A549 treated with Mapracorat at 1 μM for 4 hours (cell line): Measurements from ENCODE around the gene ADM2. TPM values are rescaled to one million over a fixed set of nuclear protein-coding genes. Genes with fewer than 3 reads are reported as not detected.

ENCODE experiments used
- total RNA-seq: library from RNA; stranded (reverse); fragments of 200-300 nt; extraction: Qiagen RNA extraction; gene quantifications from 5 replicates; pipeline ENCODE4 v1.2.3, GENCODE V29; 2022

Gene ADM2
- total RNA-seq: 0.44 to 0.68 TPM (median 0.51 TPM) in 5 replicates

DNA sequence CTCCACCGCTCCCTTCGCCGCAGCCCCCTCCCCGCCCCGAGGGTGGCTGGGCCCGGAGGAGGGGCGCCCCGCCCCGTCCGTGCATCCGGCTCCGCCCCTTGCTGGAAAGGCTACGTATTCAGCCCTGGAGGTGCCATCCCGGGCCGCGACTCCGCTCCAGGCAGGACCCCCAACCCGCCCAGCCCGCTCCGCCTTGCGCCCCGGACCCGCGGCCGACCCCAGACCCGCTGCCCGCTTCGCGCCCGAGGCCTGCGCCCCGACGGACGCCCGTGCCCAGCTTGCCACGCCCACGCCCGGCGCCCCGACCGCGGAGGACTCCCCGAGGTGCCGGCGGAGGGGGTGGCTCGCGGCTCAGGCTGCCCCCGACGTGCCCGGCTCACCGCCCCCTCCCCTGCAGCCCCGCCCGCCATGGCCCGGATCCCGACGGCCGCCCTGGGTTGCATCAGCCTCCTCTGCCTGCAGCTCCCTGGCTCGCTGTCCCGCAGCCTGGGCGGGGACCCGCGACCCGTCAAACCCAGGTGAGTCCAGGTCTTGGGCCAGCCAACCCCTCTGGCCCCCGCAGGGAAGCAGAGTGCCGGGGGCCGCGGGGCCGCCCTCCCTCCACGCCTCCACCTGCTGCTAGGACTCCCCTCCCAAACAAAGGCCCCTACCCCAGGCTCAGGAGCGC is at the start of gene ADM2:
Gene ADM2 (plus strand): TSS at position 104 of the 667 bp plus-strand sequence. CDS start 305 bp downstream, at position 409.

GRCh38 chr22:50474710-50475651 is 6.4 kb upstream of the ADM2 start, which contains the start of gene SBF1:
Gene SBF1 (minus strand): TSS chr22:50475035. CDS start chr22:50474840, 195 bp downstream.

DNA sequence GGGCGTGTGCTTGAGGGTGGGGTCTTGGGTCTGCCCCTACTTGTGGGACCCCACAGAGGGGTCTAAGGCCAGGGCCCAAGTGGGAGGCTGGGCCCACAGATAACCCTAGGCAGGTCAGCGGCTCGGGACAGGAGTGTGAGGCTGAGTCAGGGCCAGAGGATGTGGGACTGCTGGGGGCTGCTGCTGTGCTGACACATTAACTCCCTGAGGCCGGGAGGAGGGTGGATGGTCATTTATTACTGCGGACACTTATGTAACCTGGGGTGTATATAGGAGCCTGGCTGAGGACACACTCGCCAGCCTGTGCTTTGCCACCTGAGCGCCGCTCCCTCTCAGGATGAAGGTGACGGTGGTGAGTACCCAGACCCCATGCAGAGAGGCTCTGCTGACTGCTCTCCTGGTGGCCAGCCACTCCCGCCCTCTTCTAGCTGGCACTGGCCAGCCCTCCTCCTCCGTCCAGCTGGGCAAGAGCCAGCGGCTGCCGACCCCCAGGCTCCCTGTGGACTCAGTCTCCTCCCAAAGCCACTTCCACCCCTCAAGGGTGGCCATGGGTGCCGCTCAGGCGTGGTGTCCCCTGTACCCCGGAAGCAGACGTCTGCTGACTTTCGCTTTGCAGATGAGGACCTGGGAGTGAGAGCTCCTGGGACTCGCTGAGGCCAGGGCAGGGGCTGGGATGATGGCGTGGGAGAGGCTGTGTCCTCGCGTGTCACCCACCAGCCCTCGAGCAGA is 5.4 kb downstream of the ADM2 start, which contains the start of gene MIOX:
Gene MIOX (plus strand): TSS at position 299 of the 729 bp plus-strand sequence. CDS start 39 bp downstream, at position 338.

DNA sequence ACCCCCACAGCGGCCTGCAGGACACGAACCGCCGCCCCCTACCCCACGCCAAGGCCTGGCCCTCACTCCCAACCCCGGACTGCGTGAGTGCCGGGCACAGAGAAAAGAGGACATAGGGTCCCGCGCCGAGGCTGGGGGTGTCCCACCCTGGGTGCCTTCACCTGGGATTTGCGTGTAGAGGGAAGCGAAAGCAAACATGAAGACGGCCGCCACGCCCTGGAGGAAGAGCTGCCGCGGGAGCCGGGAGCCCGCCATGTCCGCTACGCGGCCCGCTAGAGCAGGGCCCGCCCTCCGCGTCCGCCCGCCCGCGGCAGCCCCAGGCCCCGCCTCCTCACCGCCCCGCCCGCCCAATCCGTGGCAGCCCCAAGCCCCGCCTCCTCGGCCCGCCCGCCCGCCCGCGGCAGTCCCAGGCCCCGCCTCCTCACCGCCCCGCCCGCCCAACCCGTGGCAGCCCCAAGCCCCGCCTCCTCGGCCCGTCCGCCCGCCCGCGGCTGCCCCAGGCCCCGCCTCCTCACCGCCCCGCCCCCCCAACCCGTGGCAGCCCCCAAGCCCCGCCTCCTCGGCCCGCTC is 26.2 kb downstream of the ADM2 start, which contains the start of gene LMF2:
Gene LMF2 (minus strand): TSS at position 282 of the 570 bp plus-strand sequence. CDS start 27 bp downstream, at position 255.

GRCh38 chr22:50507991-50508884 is 26.9 kb downstream of the ADM2 start, which contains the start of gene NCAPH2:
Gene NCAPH2 (plus strand): TSS chr22:50508224. CDS start chr22:50508338, 114 bp downstream.

GRCh38 chr22:50525104-50525857 is 43.9 kb downstream of the ADM2 start, which contains the start of gene SCO2:
Gene SCO2 (minus strand): TSS chr22:50525598. CDS start chr22:50524411, 1,187 bp downstream.

DNA sequence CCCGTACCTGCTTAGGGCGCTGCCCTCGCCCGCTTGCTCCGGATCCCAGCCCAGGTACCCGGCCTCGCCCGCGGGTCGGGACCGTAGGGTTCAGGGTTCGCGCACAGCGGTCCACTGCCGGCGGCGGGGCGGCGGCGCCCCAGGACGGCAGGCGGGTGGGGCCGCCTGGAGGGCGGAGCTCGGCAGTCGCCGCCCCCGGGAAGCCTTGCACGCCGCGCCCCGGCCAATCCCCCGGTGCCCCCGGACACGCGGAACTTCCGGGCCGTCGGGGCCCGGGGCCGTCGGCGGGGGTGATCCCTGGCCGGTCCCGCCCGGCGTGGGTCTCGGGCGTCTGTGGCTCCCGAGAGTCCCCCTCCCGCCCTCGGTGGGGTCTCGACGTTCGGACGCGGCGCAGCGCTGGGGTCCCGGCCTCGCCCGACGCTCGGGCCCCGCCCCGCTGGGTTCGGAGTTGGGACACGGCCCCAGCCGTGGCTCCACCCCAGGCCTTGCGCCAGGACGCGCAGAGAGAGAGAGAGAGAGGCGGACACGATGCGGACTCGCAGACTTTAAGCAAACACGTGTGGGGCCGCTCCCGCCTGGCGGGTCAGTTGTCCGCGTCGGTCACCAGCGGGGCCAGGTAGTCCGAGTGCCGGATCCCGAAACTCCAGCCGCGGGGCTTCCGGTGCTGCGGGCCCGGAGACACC is 48.7 kb downstream of the ADM2 start, which contains the start of gene TYMP:
Gene TYMP (minus strand): TSS at position 116 of the 683 bp plus-strand sequence. CDS start 303 bp downstream, outside the sequence.

Other genes with a start within 250 kb of the ADM2 start
- 6.1 to 12.0 TPM (median 11.0 TPM) in 5 replicates for gene TUBGCP6, start 236.5 kb upstream of the ADM2 start, total RNA-seq
- gene HDAC10, start 230.3 kb upstream of the ADM2 start, total RNA-seq: 6.5 to 14.1 TPM (median 12.6 TPM) in 5 replicates
- 17.2 to 30.4 TPM (median 25.2 TPM) in 5 replicates for gene MAPK12, start 219.9 kb upstream of the ADM2 start, total RNA-seq
- gene MAPK11, start 211.2 kb upstream of the ADM2 start, total RNA-seq: 5.2 to 7.7 TPM (median 7.0 TPM) in 5 replicates
- 86.0 to 120 TPM (median 115 TPM) in 5 replicates for gene PLXNB2, start 173.9 kb upstream of the ADM2 start, total RNA-seq
- gene DENND6B, start 154.5 kb upstream of the ADM2 start, total RNA-seq: 2.4 to 5.1 TPM (median 2.7 TPM) in 5 replicates
- 9.1 to 14.9 TPM (median 12.3 TPM) in 5 replicates for gene PPP6R2, start 138.2 kb upstream of the ADM2 start, total RNA-seq
- 16.7 to 25.8 TPM (median 24.6 TPM) in 5 replicates for gene SBF1, start 6.5 kb upstream of the ADM2 start, total RNA-seq
- gene MIOX, start 5.3 kb downstream of the ADM2 start, total RNA-seq: 0.11 TPM in 1 of 5 replicates, not detected in the others
- 33.1 to 55.0 TPM (median 49.4 TPM) in 5 replicates for gene LMF2, start 26.2 kb downstream of the ADM2 start, total RNA-seq
- 30.2 to 41.7 TPM (median 38.7 TPM) in 5 replicates for gene NCAPH2, start 26.7 kb downstream of the ADM2 start, total RNA-seq
- 3.8 to 10.3 TPM (median 5.2 TPM) in 5 replicates for gene SCO2, start 44.1 kb downstream of the ADM2 start, total RNA-seq
- gene TYMP, start 48.5 kb downstream of the ADM2 start, total RNA-seq: 10.2 to 20.7 TPM (median 19.5 TPM) in 5 replicates
- 0.03 TPM in 2 of 5 replicates, not detected in the others for gene KLHDC7B, start 64.4 kb downstream of the ADM2 start, total RNA-seq
- 0.45 TPM in 1 of 5 replicates, not detected in the others for gene SYCE3, start 81.4 kb downstream of the ADM2 start, total RNA-seq
- 9.6 to 15.8 TPM (median 12.3 TPM) in 5 replicates for gene CPT1B, start 96.9 kb downstream of the ADM2 start, total RNA-seq
- gene CHKB, start 101.3 kb downstream of the ADM2 start, total RNA-seq: 15.1 to 24.1 TPM (median 18.2 TPM) in 5 replicates
- gene MAPK8IP2, start 119.2 kb downstream of the ADM2 start, total RNA-seq: 2.2 to 4.4 TPM (median 3.6 TPM) in 5 replicates
- gene ARSA, start 146.6 kb downstream of the ADM2 start, total RNA-seq: 17.8 to 24.1 TPM (median 22.4 TPM) in 5 replicates
- gene SHANK3, start 191.3 kb downstream of the ADM2 start, total RNA-seq: 2.7 to 5.5 TPM (median 4.5 TPM) in 5 replicates